Endodermal cell (in vitro differentiated cells): Measurements from ENCODE around the gene BLZF1. TPM values are rescaled to one million over a fixed set of nuclear protein-coding genes. Genes with fewer than 3 reads are reported as not detected.
A peak's percentile ranks its signal among the peaks of the same experiment; 100 is the strongest.

Source experiments
- DNase-seq: peaks from one replicate; pipeline ENCODE4 v3.0.0-alpha.2; 2017
- H3K27ac ChIP-seq: 2 replicates; pipeline ENCODE4 v1.5.1; 2013; ENCODE audit warnings: mild to moderate bottlenecking, low read depth, low read length, moderate library complexity
- H3K27me3 ChIP-seq: 2 replicates; pipeline ENCODE4 v1.6.1; 2013; ENCODE audit warnings: mild to moderate bottlenecking, low read length, moderate library complexity; ENCODE audit not compliant: insufficient read depth, control insufficient read depth, poor library complexity, severe bottlenecking
- H3K36me3 ChIP-seq: 2 replicates; pipeline ENCODE4 v1.7.0; 2013; ENCODE audit warnings: mild to moderate bottlenecking, low read length, moderate library complexity; ENCODE audit not compliant: control insufficient read depth, insufficient read depth
- H3K4me1 ChIP-seq: one replicate; pipeline ENCODE4 v1.7.0; 2013; ENCODE audit warnings: low read length; ENCODE audit not compliant: control insufficient read depth, insufficient read depth
- H3K4me3 ChIP-seq: 2 replicates; pipeline ENCODE4 v1.5.1; 2013; ENCODE audit warnings: mild to moderate bottlenecking, low read length, moderate library complexity
- H3K9ac ChIP-seq: 2 replicates; pipeline ENCODE4 v1.6.1; 2013; ENCODE audit warnings: mild to moderate bottlenecking, low read length, moderate library complexity; ENCODE audit not compliant: poor library complexity, severe bottlenecking; ENCODE audit errors: extremely low read depth
- H3K9me3 ChIP-seq: 2 replicates; pipeline ENCODE4 v1.6.1; 2013; ENCODE audit warnings: mild to moderate bottlenecking, low read length, moderate library complexity; ENCODE audit not compliant: control insufficient read depth
- H3K27ac Mint-ChIP-seq: 2 replicates; pipeline ENCODE4 v1.8.0; 2020; ENCODE audit warnings: mixed read lengths
- H3K27me3 Mint-ChIP-seq: 2 replicates; pipeline ENCODE4 v1.8.0; 2021; ENCODE audit warnings: mild to moderate bottlenecking, mixed read lengths; ENCODE audit not compliant: insufficient read depth
- H3K36me3 Mint-ChIP-seq: 2 replicates; pipeline ENCODE4 v1.8.0; 2020; ENCODE audit warnings: low read depth, mixed read lengths
- H3K4me1 Mint-ChIP-seq: 2 replicates; pipeline ENCODE4 v1.8.0; 2020; ENCODE audit warnings: mixed read lengths
- H3K4me3 Mint-ChIP-seq: 2 replicates; pipeline ENCODE4 v1.8.0; 2020; ENCODE audit warnings: mild to moderate bottlenecking, moderate library complexity, mixed read lengths
- H3K9me3 Mint-ChIP-seq: 2 replicates; pipeline ENCODE4 v1.8.0; 2020; ENCODE audit warnings: mild to moderate bottlenecking, mixed read lengths
- WGBS, 2 experiments: methylation state at CpG; one replicate each; pipeline versions ENCODE4 v1.1.5 to v1.1.7; 2013; ENCODE audit warnings: missing lambda C conversion rate in 2 of 2, mixed read lengths in 1 of 2; ENCODE audit not compliant: insufficient coverage in 1 of 2, insufficient read length in 1 of 2; 5-methylcytosine and 5-hydroxymethylcytosine counted together
- total RNA-seq, 2 donors: library from RNA; stranded (reverse); fragmentation: NEBNext Ultra II Directional in 1 of 2; extraction: Animal tissue kit (Norgen Biotek cat#: 25700) in 1 of 2; gene quantifications; 2 replicates in 1 of 2; 3 replicates in 1 of 2; pipeline ENCODE4 v1.2.1, GENCODE V29; 2021
- TF ChIP-seq, protein P1 (sequence below): fragments of 200-600 bp; sonication (generic); conservative IDR thresholded peaks from 2 replicates; pipeline ENCODE4 v1.5.0; 2021; ENCODE audit warnings: antibody characterized with exemption, mild to moderate bottlenecking

The BLZF1 gene
- total RNA-seq, 2 donors from 2014 or later, result 16.8 to 18.4 TPM

DNA sequence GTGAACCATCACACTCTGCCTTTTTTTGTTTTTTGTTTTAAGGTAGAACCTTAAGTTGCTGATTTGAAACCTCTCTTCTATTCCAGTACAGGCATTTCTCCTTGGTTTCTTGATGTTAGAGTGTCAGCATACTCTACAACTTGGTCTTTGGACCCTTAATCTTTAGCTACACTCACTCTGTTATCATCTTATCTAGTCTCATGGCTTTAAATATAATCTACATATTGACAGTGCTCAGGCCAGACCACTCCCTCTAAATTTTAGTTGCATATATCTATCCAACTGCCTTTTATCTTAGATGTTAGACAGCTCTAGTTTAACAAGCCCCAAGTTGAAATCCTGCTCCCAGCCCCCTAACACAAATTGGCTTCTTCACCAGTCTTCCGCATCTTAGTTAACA, 22.5 kb upstream of the BLZF1 start:
- DNase-seq, result no peak
- H3K4me1 Mint-ChIP-seq, result peaks cover 12% of the 10 kb centered on the region
- Histone ChIP-seq H3K9ac (no peak overlapping the region), H3K4me1 (no peaks in the 10 kb centered on the region), H3K27me3 (no peaks in the 10 kb centered on the region), H3K9me3 (peaks cover 17% of the 10 kb centered on the region), H3K4me3 (peak overlapping the region; percentile 12), H3K27ac (no peak overlapping the region), H3K36me3 (peaks cover 4% of the 10 kb centered on the region)
- H3K27me3 Mint-ChIP-seq, result no peaks in the 10 kb centered on the region
- H3K4me3 Mint-ChIP-seq, result no peak overlapping the region
- H3K27ac Mint-ChIP-seq, result no peak overlapping the region
- TF ChIP-seq, protein P1, sequence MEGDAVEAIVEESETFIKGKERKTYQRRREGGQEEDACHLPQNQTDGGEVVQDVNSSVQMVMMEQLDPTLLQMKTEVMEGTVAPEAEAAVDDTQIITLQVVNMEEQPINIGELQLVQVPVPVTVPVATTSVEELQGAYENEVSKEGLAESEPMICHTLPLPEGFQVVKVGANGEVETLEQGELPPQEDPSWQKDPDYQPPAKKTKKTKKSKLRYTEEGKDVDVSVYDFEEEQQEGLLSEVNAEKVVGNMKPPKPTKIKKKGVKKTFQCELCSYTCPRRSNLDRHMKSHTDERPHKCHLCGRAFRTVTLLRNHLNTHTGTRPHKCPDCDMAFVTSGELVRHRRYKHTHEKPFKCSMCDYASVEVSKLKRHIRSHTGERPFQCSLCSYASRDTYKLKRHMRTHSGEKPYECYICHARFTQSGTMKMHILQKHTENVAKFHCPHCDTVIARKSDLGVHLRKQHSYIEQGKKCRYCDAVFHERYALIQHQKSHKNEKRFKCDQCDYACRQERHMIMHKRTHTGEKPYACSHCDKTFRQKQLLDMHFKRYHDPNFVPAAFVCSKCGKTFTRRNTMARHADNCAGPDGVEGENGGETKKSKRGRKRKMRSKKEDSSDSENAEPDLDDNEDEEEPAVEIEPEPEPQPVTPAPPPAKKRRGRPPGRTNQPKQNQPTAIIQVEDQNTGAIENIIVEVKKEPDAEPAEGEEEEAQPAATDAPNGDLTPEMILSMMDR, result no peak
- 98 to 100% methylated on average over 1 of the region's 1 CpG for WGBS, 2 experiments
- peaks cover 7% of the 10 kb centered on the region for H3K36me3 Mint-ChIP-seq
- peaks cover 14% of the 10 kb centered on the region for H3K9me3 Mint-ChIP-seq

DNA sequence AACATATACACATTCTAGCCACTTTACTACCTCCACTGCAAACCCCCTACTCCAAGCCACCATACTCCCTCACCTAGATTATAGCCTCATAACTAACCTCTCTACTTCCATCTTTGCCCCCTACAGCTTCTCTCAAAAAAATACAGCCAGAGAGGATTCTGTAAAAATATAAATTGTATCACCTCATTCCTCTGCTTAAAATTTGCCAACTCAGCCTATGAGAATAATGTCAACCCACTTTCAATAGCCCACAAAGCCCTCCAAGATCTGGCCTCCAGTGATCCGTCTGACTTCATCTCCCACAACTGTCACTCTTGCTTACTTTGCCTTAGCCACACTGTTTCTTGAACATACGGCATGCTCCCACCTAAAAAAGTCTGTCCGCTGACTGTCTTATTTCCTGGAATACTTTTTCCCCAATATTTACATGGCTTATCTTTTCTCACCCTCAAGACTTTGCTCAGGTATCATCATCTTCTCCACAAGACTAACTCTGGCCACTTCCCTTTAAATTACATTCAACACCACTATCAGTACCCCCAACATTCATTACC, 21.9 kb upstream of the BLZF1 start:
- Histone ChIP-seq H3K27me3 (no peaks in the 10 kb centered on the region), H3K9me3 (peaks cover 11% of the 10 kb centered on the region), H3K36me3 (peaks cover 4% of the 10 kb centered on the region), H3K4me3 (no peak overlapping the region), H3K9ac (no peak overlapping the region), H3K4me1 (no peaks in the 10 kb centered on the region), H3K27ac (no peak overlapping the region)
- Mint-ChIP-seq H3K9me3 (peaks cover 7% of the 10 kb centered on the region), H3K4me3 (no peak overlapping the region), H3K27ac (no peak overlapping the region), H3K27me3 (no peaks in the 10 kb centered on the region), H3K4me1 (peaks cover 12% of the 10 kb centered on the region), H3K36me3 (peaks cover 1% of the 10 kb centered on the region)
- no peak for DNase-seq
- 96 to 98% methylated on average over 3 of the region's 3 CpGs for WGBS, 2 experiments
- TF ChIP-seq, protein P1, result no peak

DNA sequence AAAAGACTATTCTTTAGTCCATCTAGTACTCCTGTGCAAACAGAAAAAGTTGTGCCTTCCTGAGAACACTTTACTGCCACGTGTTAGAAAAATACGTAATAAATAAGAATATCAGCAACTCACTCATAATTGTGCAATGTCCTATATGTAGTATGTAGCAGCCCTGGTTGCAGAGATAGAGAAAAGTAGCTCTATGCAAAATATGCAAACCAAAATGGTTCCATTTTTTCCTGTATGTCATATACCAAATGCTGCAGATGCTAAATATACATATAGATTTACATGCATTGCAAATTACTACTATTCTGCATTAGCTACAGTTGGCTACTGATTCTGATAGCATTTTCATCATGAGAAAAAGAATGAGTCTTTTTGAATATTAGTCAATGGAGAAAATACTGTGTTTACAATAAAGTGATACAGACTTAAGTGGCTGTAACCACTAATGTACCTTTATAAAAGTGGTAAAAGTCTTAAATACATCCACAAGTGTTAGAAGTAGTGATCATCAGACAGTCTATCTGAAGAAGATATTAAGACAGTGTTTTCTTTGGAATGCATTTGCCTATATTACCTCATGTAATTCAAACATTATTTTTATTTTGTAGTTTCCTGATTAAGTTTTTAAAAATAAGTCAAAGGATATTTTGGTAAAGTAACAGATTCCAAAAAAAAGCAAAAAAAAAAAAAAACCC, 20.2 kb upstream of the BLZF1 start:
- no peak for DNase-seq
- H3K27me3 ChIP-seq, result no peaks in the 10 kb centered on the region
- no peaks in the 10 kb centered on the region for H3K27me3 Mint-ChIP-seq
- no peaks in the 10 kb centered on the region for H3K36me3 ChIP-seq
- no peak overlapping the region for H3K9ac ChIP-seq
- H3K27ac ChIP-seq, result no peak overlapping the region
- no peaks in the 10 kb centered on the region for H3K4me1 ChIP-seq
- H3K36me3 Mint-ChIP-seq, result no peaks in the 10 kb centered on the region
- H3K27ac Mint-ChIP-seq, result no peak overlapping the region
- peaks cover 12% of the 10 kb centered on the region for H3K4me1 Mint-ChIP-seq
- H3K4me3 ChIP-seq, result no peak overlapping the region
- TF ChIP-seq, protein P1, result no peak
- no peaks in the 10 kb centered on the region for H3K9me3 Mint-ChIP-seq
- no peaks in the 10 kb centered on the region for H3K9me3 ChIP-seq
- WGBS, 2 experiments, result 90% methylated on average over 2 of the region's 2 CpGs; no CpG with 5 or more reads in 1 of the 2 experiments
- no peak overlapping the region for H3K4me3 Mint-ChIP-seq
